Lung (tissue), 12 donors: ENCODE measurements around the gene STAB2. TPM values are rescaled to one million over a fixed set of nuclear protein-coding genes. Genes with fewer than 3 reads are reported as not detected.

Experiments
- ATAC-seq: fragments of 200-7000 bp; cut with Tn5 transposase; one replicate; pipeline ENCODE4 v1.9.1; 2020; ENCODE audit warnings: moderate number of reproducible peaks; ENCODE audit not compliant: insufficient read depth, low FRiP score
- DNase-seq, 3 donors: peaks; one replicate each; pipeline ENCODE4 v3.0.0-alpha.2; 2013 to 2017
- H3K27ac ChIP-seq, 2 donors: one replicate each; pipeline ENCODE4 v1.5.1; 2013; ENCODE audit warnings: mild to moderate bottlenecking in 2 of 2, moderate library complexity in 2 of 2, control low read depth in 1 of 2, inconsistent platforms in 1 of 2, low read depth in 1 of 2, low read length in 1 of 2
- H3K27me3 ChIP-seq, 3 donors: one replicate each; pipeline ENCODE4 v1.5.1; 2013; ENCODE audit warnings: low read length in 2 of 3; ENCODE audit not compliant: control insufficient read depth in 3 of 3, insufficient read depth in 3 of 3
- H3K36me3 ChIP-seq, 4 donors: one replicate each; pipeline ENCODE4 v1.5.1; 2013; ENCODE audit warnings: low read length in 4 of 4, mild to moderate bottlenecking in 1 of 4, moderate library complexity in 1 of 4; ENCODE audit not compliant: control insufficient read depth in 4 of 4, insufficient read depth in 4 of 4
- H3K4me1 ChIP-seq, 5 donors: one replicate each; pipeline ENCODE4 v1.5.1; 2013; ENCODE audit warnings: low read length in 5 of 5, mild to moderate bottlenecking in 2 of 5, moderate library complexity in 1 of 5; ENCODE audit not compliant: control insufficient read depth in 5 of 5, insufficient read depth in 5 of 5
- H3K4me3 ChIP-seq: one replicate; pipeline ENCODE4 v1.5.1; 2013; ENCODE audit warnings: mild to moderate bottlenecking, control low read depth, moderate library complexity
- H3K9ac ChIP-seq, 2 donors: one replicate each; pipeline ENCODE4 v1.5.1; 2013; ENCODE audit warnings: low read length in 2 of 2, control low read depth in 1 of 2; ENCODE audit not compliant: insufficient read depth in 1 of 2
- H3K9me3 ChIP-seq, 4 donors: one replicate each; pipeline ENCODE4 v1.5.1; 2013; ENCODE audit warnings: low read length in 3 of 4, mild to moderate bottlenecking in 1 of 4, moderate library complexity in 1 of 4; ENCODE audit not compliant: control insufficient read depth in 4 of 4, insufficient read depth in 3 of 4
- WGBS, 2 donors: extraction: QIAGEN DNeasy Blood & Tissue Kit; methylation state at CpG; one replicate each; pipeline ENCODE4 v1.1.7; 2013; 5-methylcytosine and 5-hydroxymethylcytosine counted together
- polyA plus RNA-seq, 2 donors: library from polyadenylated mRNA; stranded (reverse); fragments of 200-250 nt; gene quantifications; one replicate each; pipeline ENCODE4 v1.2.1, GENCODE V29; 2013
- total RNA-seq, 2 donors: library from RNA; depleted of rRNA in 1 of 2; stranded (reverse); fragments of >200 nt in 1 of 2; gene quantifications; one replicate each; pipeline ENCODE4 v1.2.1, GENCODE V29; 2014 to 2021
- TF ChIP-seq, protein P1 (sequence below): IDR thresholded peaks from 2 replicates; pipeline ENCODE4 v1.5.1; 2012; ENCODE audit warnings: mild to moderate bottlenecking; ENCODE audit errors: control extremely low read depth, extremely low read depth
- donor health status: control.
- donor health status: control.
- donor health status: Bipolar disorder and iron deficiency.
- donor health status: healthy.
- donor health status: DM: yes; HTN: yes; CAD: no.

The STAB2 gene
- total and polyA plus RNA-seq, 4 donors: 0.06 to 10.0 (median 0.43) TPM

DNA sequence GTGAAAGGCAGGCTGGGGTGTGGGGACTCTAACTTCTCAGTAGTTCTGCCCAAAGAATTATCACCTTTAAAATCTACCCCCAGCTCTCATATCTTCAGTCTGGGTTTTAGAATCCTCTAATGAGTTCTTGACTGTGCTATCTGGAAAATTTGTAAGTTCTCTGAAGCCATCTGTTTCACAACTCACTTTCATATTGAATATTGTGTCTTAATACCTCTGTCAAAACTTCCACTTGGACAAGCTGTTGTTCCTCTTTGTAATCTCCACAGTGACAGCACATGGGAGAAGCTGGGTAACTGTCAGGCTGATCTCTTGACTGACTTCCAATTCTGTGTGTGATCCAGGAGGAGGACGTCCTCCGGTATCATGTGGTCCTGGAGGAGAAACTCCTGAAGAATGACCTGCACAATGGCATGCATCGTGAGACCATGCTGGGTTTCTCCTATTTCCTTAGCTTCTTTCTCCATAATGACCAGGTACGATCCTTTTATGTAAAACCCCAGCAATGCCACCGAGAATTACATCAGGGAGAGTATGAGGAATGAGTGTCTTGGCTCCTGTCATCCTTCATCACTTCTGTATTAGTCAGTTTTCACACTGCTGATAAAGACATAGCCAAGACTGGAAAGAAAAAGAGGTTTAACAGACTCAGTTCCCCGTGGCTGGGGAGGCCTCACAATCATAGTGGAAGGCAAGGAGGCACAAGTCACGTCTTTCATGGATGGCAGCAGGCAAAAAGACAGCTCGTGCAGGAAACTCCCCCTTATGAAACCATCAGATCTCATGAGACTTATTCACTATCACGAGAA lies 111.9 kb downstream of the STAB2 start:
- H3K9me3 ChIP-seq: peaks cover 0 to 2% (median 0%) of the 10 kb centered on the region in 4 donors
- no peaks in the 10 kb centered on the region for H3K27me3 ChIP-seq
- DNase-seq (no peak), ATAC-seq (no peak)
- TF ChIP-seq, protein P1, sequence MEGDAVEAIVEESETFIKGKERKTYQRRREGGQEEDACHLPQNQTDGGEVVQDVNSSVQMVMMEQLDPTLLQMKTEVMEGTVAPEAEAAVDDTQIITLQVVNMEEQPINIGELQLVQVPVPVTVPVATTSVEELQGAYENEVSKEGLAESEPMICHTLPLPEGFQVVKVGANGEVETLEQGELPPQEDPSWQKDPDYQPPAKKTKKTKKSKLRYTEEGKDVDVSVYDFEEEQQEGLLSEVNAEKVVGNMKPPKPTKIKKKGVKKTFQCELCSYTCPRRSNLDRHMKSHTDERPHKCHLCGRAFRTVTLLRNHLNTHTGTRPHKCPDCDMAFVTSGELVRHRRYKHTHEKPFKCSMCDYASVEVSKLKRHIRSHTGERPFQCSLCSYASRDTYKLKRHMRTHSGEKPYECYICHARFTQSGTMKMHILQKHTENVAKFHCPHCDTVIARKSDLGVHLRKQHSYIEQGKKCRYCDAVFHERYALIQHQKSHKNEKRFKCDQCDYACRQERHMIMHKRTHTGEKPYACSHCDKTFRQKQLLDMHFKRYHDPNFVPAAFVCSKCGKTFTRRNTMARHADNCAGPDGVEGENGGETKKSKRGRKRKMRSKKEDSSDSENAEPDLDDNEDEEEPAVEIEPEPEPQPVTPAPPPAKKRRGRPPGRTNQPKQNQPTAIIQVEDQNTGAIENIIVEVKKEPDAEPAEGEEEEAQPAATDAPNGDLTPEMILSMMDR: no peak
- H3K9ac ChIP-seq: no peak overlapping the region
- H3K27ac ChIP-seq: no peak overlapping the region
- 50 to 69% methylated on average over 9 of the region's 9 CpGs for WGBS, 2 donors
- no peak overlapping the region for H3K4me3 ChIP-seq
- no peaks in the 10 kb centered on the region for H3K4me1 ChIP-seq
- no peaks in the 10 kb centered on the region for H3K36me3 ChIP-seq

DNA sequence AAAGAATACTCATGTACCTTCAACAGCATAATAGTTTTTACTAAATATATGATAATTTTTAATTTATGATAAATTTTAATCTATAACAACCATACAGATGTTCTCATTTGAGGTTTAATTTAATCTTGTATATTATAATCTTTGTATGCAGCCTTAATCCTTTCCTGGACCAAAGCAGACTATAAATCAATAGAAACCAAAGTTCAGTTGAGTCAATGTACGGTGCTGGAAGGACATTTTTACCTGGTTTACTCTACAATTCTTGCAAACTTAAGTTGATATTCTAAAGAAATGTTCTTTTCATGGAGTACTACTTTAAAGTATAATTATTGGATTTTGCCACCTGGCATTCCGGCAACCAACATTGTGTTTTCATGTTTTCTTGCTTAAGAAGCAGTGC lies 118.0 kb downstream of the STAB2 start:
- H3K4me3 ChIP-seq: no peak overlapping the region
- 82 to 90% methylated on average over 2 of the region's 2 CpGs for WGBS, 2 donors
- no peaks in the 10 kb centered on the region for H3K36me3 ChIP-seq
- DNase-seq (no peak), ATAC-seq (no peak)
- no peaks in the 10 kb centered on the region for H3K4me1 ChIP-seq
- H3K27me3 ChIP-seq: no peaks in the 10 kb centered on the region
- H3K9ac ChIP-seq: no peak overlapping the region
- no peak overlapping the region for H3K27ac ChIP-seq
- no peaks in the 10 kb centered on the region for H3K9me3 ChIP-seq
- TF ChIP-seq, protein P1: no peak

DNA sequence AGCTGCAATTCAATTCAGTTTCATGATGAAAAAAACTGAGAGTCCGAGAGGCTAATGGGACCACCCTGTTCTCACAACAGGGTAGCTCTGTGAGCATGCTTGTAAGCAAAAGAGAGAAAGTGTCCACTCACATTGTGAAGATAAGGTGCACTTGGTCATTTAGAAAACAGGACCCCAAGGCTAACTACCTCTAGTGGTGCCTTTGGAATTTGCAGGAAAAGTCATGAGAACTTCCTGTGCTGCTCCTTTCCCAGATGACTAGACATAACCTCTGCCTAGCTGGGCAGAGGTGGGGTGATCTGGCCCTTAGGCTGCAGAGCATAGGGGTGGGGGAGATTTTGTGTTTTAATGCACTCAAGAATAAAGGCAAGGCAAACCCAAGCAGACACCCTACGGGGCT lies 118.9 kb downstream of the STAB2 start:
- ATAC-seq: no peak
- WGBS, 2 donors: 88 to 95% methylated on average over 2 of the region's 2 CpGs
- TF ChIP-seq, protein P1: no peak

DNA sequence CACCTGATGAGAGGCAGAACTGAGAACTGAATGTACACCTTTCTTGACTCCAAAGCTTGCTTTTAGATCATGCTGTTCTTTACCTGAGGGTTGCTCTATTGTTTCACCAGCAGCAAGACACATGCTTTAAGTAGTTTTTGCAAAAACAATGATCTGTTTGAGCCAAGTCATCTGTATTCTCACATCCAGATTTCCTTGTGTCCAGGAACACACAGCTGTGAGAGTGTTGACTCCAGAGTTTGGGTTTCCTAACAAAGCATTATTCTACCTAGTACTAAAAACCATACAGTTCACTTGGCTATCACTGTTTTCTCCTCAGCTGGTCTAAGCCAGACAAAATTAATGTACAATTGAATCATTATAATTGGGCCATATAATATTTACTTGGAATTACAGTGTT lies 120.4 kb downstream of the STAB2 start:
- no peak for ATAC-seq
- no peak overlapping the region for H3K27ac ChIP-seq
- TF ChIP-seq, protein P1: no peak
- H3K4me1 ChIP-seq: peaks cover 0 to 9% (median 0%) of the 10 kb centered on the region in 5 donors
- no peaks in the 10 kb centered on the region for H3K9me3 ChIP-seq
- no peak for DNase-seq
- H3K27me3 ChIP-seq: no peaks in the 10 kb centered on the region
- H3K36me3 ChIP-seq: no peaks in the 10 kb centered on the region
- no peak overlapping the region for H3K9ac ChIP-seq
- H3K4me3 ChIP-seq: no peak overlapping the region

More for the DNA sequence above, 118.9 kb downstream of the STAB2 start:
- no peak overlapping the region for H3K27ac ChIP-seq
- no peaks in the 10 kb centered on the region for H3K4me1 ChIP-seq
- H3K27me3 ChIP-seq: no peaks in the 10 kb centered on the region
- H3K9ac ChIP-seq: no peak overlapping the region
- no peaks in the 10 kb centered on the region for H3K36me3 ChIP-seq
- H3K9me3 ChIP-seq: no peaks in the 10 kb centered on the region
- H3K4me3 ChIP-seq: no peak overlapping the region
- no peak for DNase-seq
